Neural cell (in vitro differentiated cells): ENCODE data around the gene PRUNE2. TPM values are rescaled to one million over a fixed set of nuclear protein-coding genes. Genes with fewer than 3 reads are reported as not detected.

Experiments used
- H2AFZ ChIP-seq: fragments of 200-600, 300-800 bp; sonication (generic), shearing (Covaris generic); 2 replicates; pipeline ENCODE4 v1.6.0; 2014; ENCODE audit warnings: low read depth, mild to moderate bottlenecking, antibody characterized with exemption, low read length, moderate library complexity
- H3F3A ChIP-seq: fragments of 200-600 bp; shearing (Covaris generic); 2 replicates; pipeline ENCODE4 v1.6.1; 2016; ENCODE audit warnings: mild to moderate bottlenecking, moderate library complexity, mixed read lengths, antibody characterized with exemption, low read length; ENCODE audit not compliant: insufficient read depth, poor library complexity, severe bottlenecking
- H3K27ac ChIP-seq: fragments of 200-600, 300-800 bp; sonication (generic), shearing (Covaris generic); 2 replicates; pipeline ENCODE4 v1.5.1; 2014; ENCODE audit warnings: mild to moderate bottlenecking, low read length, moderate library complexity
- H3K27me3 ChIP-seq: fragments of 300-800, 200-600 bp; sonication (generic), shearing (Covaris generic); 2 replicates; pipeline ENCODE4 v1.6.0; 2014; ENCODE audit warnings: mild to moderate bottlenecking, low read depth, low read length, moderate library complexity; ENCODE audit not compliant: insufficient read depth
- H3K36me3 ChIP-seq: fragments of 300-800, 200-600 bp; sonication (generic), shearing (Covaris generic); 2 replicates; pipeline ENCODE4 v1.5.1; 2014; ENCODE audit warnings: mild to moderate bottlenecking, antibody characterized with exemption, low read length, moderate library complexity; ENCODE audit not compliant: insufficient read depth
- H3K4me2 ChIP-seq: fragments of 300-800, 200-600 bp; sonication (generic), shearing (Covaris generic); 2 replicates; pipeline ENCODE4 v1.6.0; 2014; ENCODE audit warnings: mild to moderate bottlenecking, low read length
- H3K4me3 ChIP-seq: fragments of 300-800, 200-600 bp; sonication (generic), shearing (Covaris generic); 2 replicates; pipeline ENCODE4 v1.5.1; 2014; ENCODE audit warnings: mild to moderate bottlenecking, low read length, moderate library complexity
- H3K79me2 ChIP-seq: fragments of 200-600 bp; shearing (Covaris generic); replicated peaks from 2 replicates; pipeline ENCODE4 v1.6.0; 2014; ENCODE audit warnings: mild to moderate bottlenecking, low read length, moderate library complexity; ENCODE audit not compliant: insufficient read depth
- H3K9ac ChIP-seq: fragments of 300-800, 200-600 bp; sonication (generic), shearing (Covaris generic); 2 replicates; pipeline ENCODE4 v1.6.1; 2016; ENCODE audit warnings: mild to moderate bottlenecking, low read length, mixed read lengths
- H3K9me2 ChIP-seq: fragments of 200-600 bp; shearing (Covaris generic); 2 replicates; pipeline ENCODE4 v1.6.1; 2016; ENCODE audit warnings: mild to moderate bottlenecking, low read length, mixed read lengths; ENCODE audit not compliant: insufficient read depth
- H3K9me3 ChIP-seq: fragments of 200-600, 300-800 bp; sonication (generic), shearing (Covaris generic); 2 replicates; pipeline ENCODE4 v1.6.1; 2016; ENCODE audit warnings: mild to moderate bottlenecking, mixed run types, low read length, moderate library complexity, mixed read lengths
- H4K20me1 ChIP-seq: fragments of 200-600 bp; shearing (Covaris generic); 2 replicates; pipeline ENCODE4 v1.6.1; 2016; ENCODE audit warnings: mild to moderate bottlenecking, mixed run types; ENCODE audit not compliant: insufficient read depth
- CTCF ChIP-seq: fragments of 450-650 bp; IDR thresholded peaks from 2 replicates; pipeline ENCODE4 v1.5.1; 2014; ENCODE audit warnings: antibody characterized with exemption, mild to moderate bottlenecking, moderate library complexity; ENCODE audit not compliant: poor library complexity, severe bottlenecking
- EP300 ChIP-seq: fragments of 450-650 bp; conservative IDR thresholded peaks from 2 replicates; pipeline ENCODE4 v1.6.1; 2014; ENCODE audit warnings: antibody characterized with exemption, mild to moderate bottlenecking, moderate library complexity; ENCODE audit not compliant: poor library complexity, severe bottlenecking
- EZH2 ChIP-seq: fragments of 200-600, 300-800 bp; shearing (Covaris generic), sonication (generic); IDR thresholded peaks from 2 replicates; pipeline ENCODE4 v1.6.1; 2014; ENCODE audit warnings: antibody characterized with exemption, low read length, borderline replicate concordance, mild to moderate bottlenecking; ENCODE audit not compliant: insufficient read depth, poor library complexity, severe bottlenecking
- MXI1 ChIP-seq: fragments of 450-650 bp; conservative IDR thresholded peaks from 2 replicates; pipeline ENCODE4 v1.6.1; 2014; ENCODE audit warnings: antibody characterized with exemption, mild to moderate bottlenecking; ENCODE audit not compliant: poor library complexity, severe bottlenecking
- POLR2AphosphoS5 ChIP-seq: IDR thresholded peaks from 2 replicates; pipeline ENCODE4 v1.6.1; 2012
- RAD21 ChIP-seq: fragments of 450-650 bp; conservative IDR thresholded peaks from 2 replicates; pipeline ENCODE4 v1.6.1; 2014; ENCODE audit warnings: antibody characterized with exemption, mild to moderate bottlenecking, moderate library complexity
- REST ChIP-seq: IDR thresholded peaks from 2 replicates; pipeline ENCODE4 v1.6.1; 2012; ENCODE audit warnings: borderline replicate concordance
- SMC3 ChIP-seq: fragments of 450-650 bp; conservative IDR thresholded peaks from 2 replicates; pipeline ENCODE4 v1.6.1; 2014; ENCODE audit warnings: antibody characterized with exemption, mild to moderate bottlenecking, moderate library complexity; ENCODE audit not compliant: poor library complexity
- TAF1 ChIP-seq: IDR thresholded peaks from 2 replicates; pipeline ENCODE4 v1.6.1; 2012; ENCODE audit warnings: low read depth
- polyA plus RNA-seq: library from polyadenylated mRNA; depleted of rRNA; stranded (reverse); fragments of >200 nt; gene quantifications from 2 replicates; pipeline ENCODE4 v1.2.3, GENCODE V29; 2014

The PRUNE2 gene
- polyA plus RNA-seq, 1 donor from 2014 or later = 9.7 TPM

GRCh38 chr9:76784881-76785280, 121.0 kb downstream of the PRUNE2 start:
- H3K9ac ChIP-seq = no peak overlapping the region
- no peak overlapping the region for H3K27ac ChIP-seq
- no peak overlapping the region for H3K4me2 ChIP-seq
- no peaks in the 10 kb centered on the region for H3K36me3 ChIP-seq
- no peaks in the 10 kb centered on the region for H3K9me2 ChIP-seq
- H3K4me3 ChIP-seq = no peak overlapping the region
- no peaks in the 10 kb centered on the region for H3K27me3 ChIP-seq
- TF ChIP-seq TAF1 (no peak), EZH2 (no peak), REST (no peak), MXI1 (no peak), SMC3 (no peak), POLR2AphosphoS5 (no peak), CTCF (no peak), RAD21 (no peak), EP300 (no peak)
- no peaks in the 10 kb centered on the region for H4K20me1 ChIP-seq
- no peak overlapping the region for H2AFZ ChIP-seq
- H3F3A ChIP-seq = no peaks in the 10 kb centered on the region
- H3K9me3 ChIP-seq = no peaks in the 10 kb centered on the region
- no peaks in the 10 kb centered on the region for H3K79me2 ChIP-seq

- no peaks in the 10 kb centered on the region for H3K9me3 ChIP-seq
- H4K20me1 ChIP-seq = no peaks in the 10 kb centered on the region
- H3K4me3 ChIP-seq = no peak overlapping the region
- no peaks in the 10 kb centered on the region for H3F3A ChIP-seq
- no peaks in the 10 kb centered on the region for H3K9me2 ChIP-seq
- no peaks in the 10 kb centered on the region for H3K27me3 ChIP-seq
- H3K36me3 ChIP-seq = no peaks in the 10 kb centered on the region
- H3K79me2 ChIP-seq = no peaks in the 10 kb centered on the region
- no peak overlapping the region for H3K9ac ChIP-seq
- H3K27ac ChIP-seq = no peak overlapping the region
- H3K4me2 ChIP-seq = no peak overlapping the region
- TF ChIP-seq EP300 = no peak
- TF ChIP-seq SMC3 = no peak
- TF ChIP-seq MXI1 = no peak
- no peak for TF ChIP-seq TAF1
- TF ChIP-seq REST = no peak
- no peak for TF ChIP-seq RAD21
- no peak for TF ChIP-seq POLR2AphosphoS5
- no peak for TF ChIP-seq EZH2
- H2AFZ ChIP-seq = no peak overlapping the region
These were observed 133.0 kb downstream of the PRUNE2 start for GRCh38 chr9:76772686-76773445.
